WTC11 (cell line): ENCODE data around the gene ARV1. TPM values are rescaled to one million over a fixed set of nuclear protein-coding genes. Genes with fewer than 3 reads are reported as not detected.

ENCODE experiments used
- ATAC-seq: fragments of 200-7000 bp; cut with Tn5 transposase; 2 replicates; pipeline ENCODE4 v1.10.0; 2021; ENCODE audit warnings: mild to moderate bottlenecking, moderate library complexity
- CTCF ChIA-PET: fragments of 300-600 bp; sonication (Branson Sonifier 250); formaldehyde crosslinking; loops from one replicate; lab custom pipeline; 2021; ENCODE audit warnings: antibody characterized with exemption; lab: Charles Lee
- POLR2A ChIA-PET: fragments of 350-600 bp; sonication (Branson Sonifier 250); formaldehyde crosslinking; loops from one replicate; lab custom pipeline; 2021; ENCODE audit warnings: antibody characterized with exemption; lab: Charles Lee
- DNase-seq: peaks from one replicate; pipeline ENCODE4 v3.0.0; 2021; ENCODE audit warnings: low spot score
- H3K27ac Mint-ChIP-seq: 2 replicates; pipeline ENCODE4 v1.8.0; 2021; ENCODE audit warnings: mixed read lengths
- H3K27me3 Mint-ChIP-seq: 2 replicates; pipeline ENCODE4 v1.8.0; 2021; ENCODE audit warnings: low read depth, mild to moderate bottlenecking, moderate library complexity, mixed read lengths
- H3K36me3 Mint-ChIP-seq: 2 replicates; pipeline ENCODE4 v1.8.0; 2021; ENCODE audit warnings: mixed read lengths
- H3K4me1 Mint-ChIP-seq: 2 replicates; pipeline ENCODE4 v1.8.0; 2022; ENCODE audit warnings: mixed read lengths
- H3K4me3 Mint-ChIP-seq: 2 replicates; pipeline ENCODE4 v1.8.0; 2021; ENCODE audit warnings: mild to moderate bottlenecking, moderate library complexity, mixed read lengths
- H3K9me3 Mint-ChIP-seq: 2 replicates; pipeline ENCODE4 v1.8.0; 2021; ENCODE audit warnings: mixed read lengths
- AFF4 ChIP-seq: sonication (generic); formaldehyde crosslinking; IDR thresholded peaks from 2 replicates; pipeline ENCODE4 v1.8.1; 2023; ENCODE audit warnings: mild to moderate bottlenecking, missing genetic modification reagents, borderline replicate concordance
- CDX4 ChIP-seq: fragments of 250-450 bp; sonication (Bioruptor Pico); IDR thresholded peaks from 2 replicates; pipeline ENCODE4 v1.9.0; 2021; ENCODE audit warnings: moderate library complexity, mild to moderate bottlenecking, inconsistent platforms, borderline replicate concordance
- CREB1 ChIP-seq: sonication (generic); formaldehyde crosslinking; IDR thresholded peaks from 2 replicates; pipeline ENCODE4 v1.8.0; 2023; ENCODE audit warnings: mild to moderate bottlenecking, missing genetic modification reagents
- ELF4 ChIP-seq: sonication (generic); formaldehyde crosslinking; IDR thresholded peaks from 2 replicates; pipeline ENCODE4 v1.8.1; 2022; ENCODE audit warnings: low read depth, mild to moderate bottlenecking, moderate library complexity, missing genetic modification reagents
- GRHL2 ChIP-seq: fragments of 250-450 bp; sonication (Bioruptor Pico); IDR thresholded peaks from 2 replicates; pipeline ENCODE4 v1.8.0; 2022; ENCODE audit warnings: mild to moderate bottlenecking, moderate library complexity; ENCODE audit not compliant: insufficient replicate concordance, severe bottlenecking
- HMGA2 ChIP-seq: fragments of 250-450 bp; sonication (Bioruptor Pico); IDR thresholded peaks from 2 replicates; pipeline ENCODE4 v1.4.0; 2021; ENCODE audit warnings: mild to moderate bottlenecking, moderate library complexity
- IRF2 ChIP-seq: sonication (generic); formaldehyde crosslinking; IDR thresholded peaks from 2 replicates; pipeline ENCODE4 v1.8.0; 2022; ENCODE audit warnings: low read depth, missing genetic modification reagents, borderline replicate concordance
- MAX ChIP-seq: sonication (generic); formaldehyde crosslinking; IDR thresholded peaks from 2 replicates; pipeline ENCODE4 v1.8.0; 2022; ENCODE audit warnings: mild to moderate bottlenecking, missing genetic modification reagents
- NFYB ChIP-seq: sonication (generic); formaldehyde crosslinking; conservative IDR thresholded peaks from 2 replicates; pipeline ENCODE4 v1.8.0; 2022; ENCODE audit warnings: low read depth, missing genetic modification reagents
- RORB ChIP-seq: fragments of 250-450 bp; sonication (Bioruptor Pico); IDR thresholded peaks from 2 replicates; pipeline ENCODE4 v1.9.0; 2021; ENCODE audit warnings: mild to moderate bottlenecking
- SMAD3 ChIP-seq: sonication (generic); formaldehyde crosslinking; IDR thresholded peaks from 2 replicates; pipeline ENCODE4 v1.8.0; 2022; ENCODE audit warnings: missing genetic modification reagents, mild to moderate bottlenecking, borderline replicate concordance
- TEAD4 ChIP-seq: sonication (generic); formaldehyde crosslinking; IDR thresholded peaks from 2 replicates; pipeline ENCODE4 v1.8.0; 2022; ENCODE audit warnings: mild to moderate bottlenecking, missing genetic modification reagents
- ZNF138 ChIP-seq: sonication (generic); formaldehyde crosslinking; conservative IDR thresholded peaks from 2 replicates; pipeline ENCODE4 v1.8.1; 2022; ENCODE audit warnings: mild to moderate bottlenecking, moderate library complexity, missing genetic modification reagents
- ZNF423 ChIP-seq: fragments of 250-450 bp; sonication (Bioruptor Pico); IDR thresholded peaks from 2 replicates; pipeline ENCODE4 v2.1.2; 2022; ENCODE audit warnings: mild to moderate bottlenecking, moderate library complexity
- ZSCAN18 ChIP-seq: fragments of 250-450 bp; sonication (Bioruptor Pico); IDR thresholded peaks from 2 replicates; pipeline ENCODE4 v2.1.2; 2022; ENCODE audit warnings: mild to moderate bottlenecking, moderate library complexity
- total RNA-seq: library from RNA; stranded (reverse); gene quantifications from 3 replicates; pipeline ENCODE4 v1.2.3, GENCODE V29; 2021
- TF ChIP-seq, protein P1 (sequence below): sonication (generic); formaldehyde crosslinking; IDR thresholded peaks from 2 replicates; pipeline ENCODE4 v1.8.1; 2023; ENCODE audit warnings: mild to moderate bottlenecking, missing genetic modification reagents
- TF ChIP-seq, protein P2 (sequence below): sonication (generic); formaldehyde crosslinking; IDR thresholded peaks from 2 replicates; pipeline ENCODE4 v1.8.0; 2022; ENCODE audit warnings: mild to moderate bottlenecking, missing genetic modification reagents
- TF ChIP-seq, protein P3 (sequence below): sonication (generic); formaldehyde crosslinking; conservative IDR thresholded peaks from 2 replicates; pipeline ENCODE4 v1.8.1; 2023; ENCODE audit warnings: mild to moderate bottlenecking, low read depth, missing genetic modification reagents, moderate library complexity
- TF ChIP-seq, protein P4 (sequence below): fragments of 250-450 bp; sonication (Bioruptor Pico); IDR thresholded peaks from 2 replicates; pipeline ENCODE4 v1.9.0; 2021; ENCODE audit warnings: mild to moderate bottlenecking, borderline replicate concordance

The ARV1 gene
- total RNA-seq, 1 experiment from 2014 or later = 9.1 TPM

DNA sequence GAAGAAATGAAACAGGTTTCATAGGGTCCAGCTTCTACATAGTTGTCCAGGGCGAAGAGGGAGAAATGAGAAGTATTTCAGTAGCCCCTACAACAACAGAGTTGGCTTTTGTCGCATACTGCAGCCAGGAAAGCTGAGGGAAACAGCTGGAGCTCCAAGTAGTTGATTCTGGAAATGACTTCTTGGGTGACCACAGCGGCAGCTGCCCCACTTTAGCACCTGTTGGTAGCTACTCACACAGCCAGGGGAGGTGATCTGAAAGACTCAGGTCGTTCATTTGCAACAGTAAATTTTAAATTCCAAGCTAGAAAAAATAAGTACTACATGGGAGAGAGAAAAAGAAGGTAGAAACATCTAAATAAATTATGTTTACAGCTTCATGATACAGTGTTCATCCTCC, 2.5 kb upstream of the ARV1 start:
- TF ChIP-seq RORB (CRISPR knock-in tag) (no peak), MAX (CRISPR knock-in tag) (no peak), NFYB (CRISPR knock-in tag) (no peak), CDX4 (CRISPR knock-in tag) (no peak), IRF2 (CRISPR knock-in tag) (no peak), ZNF423 (no peak), ZSCAN18 (CRISPR knock-in tag) (no peak), ELF4 (no peak), AFF4 (CRISPR knock-in tag) (no peak), ZNF138 (CRISPR knock-in tag) (no peak), SMAD3 (no peak), TEAD4 (CRISPR knock-in tag) (no peak), CREB1 (CRISPR knock-in tag) (no peak), GRHL2 (no peak), HMGA2 (CRISPR knock-in tag) (no peak)
- TF ChIP-seq, protein P1, sequence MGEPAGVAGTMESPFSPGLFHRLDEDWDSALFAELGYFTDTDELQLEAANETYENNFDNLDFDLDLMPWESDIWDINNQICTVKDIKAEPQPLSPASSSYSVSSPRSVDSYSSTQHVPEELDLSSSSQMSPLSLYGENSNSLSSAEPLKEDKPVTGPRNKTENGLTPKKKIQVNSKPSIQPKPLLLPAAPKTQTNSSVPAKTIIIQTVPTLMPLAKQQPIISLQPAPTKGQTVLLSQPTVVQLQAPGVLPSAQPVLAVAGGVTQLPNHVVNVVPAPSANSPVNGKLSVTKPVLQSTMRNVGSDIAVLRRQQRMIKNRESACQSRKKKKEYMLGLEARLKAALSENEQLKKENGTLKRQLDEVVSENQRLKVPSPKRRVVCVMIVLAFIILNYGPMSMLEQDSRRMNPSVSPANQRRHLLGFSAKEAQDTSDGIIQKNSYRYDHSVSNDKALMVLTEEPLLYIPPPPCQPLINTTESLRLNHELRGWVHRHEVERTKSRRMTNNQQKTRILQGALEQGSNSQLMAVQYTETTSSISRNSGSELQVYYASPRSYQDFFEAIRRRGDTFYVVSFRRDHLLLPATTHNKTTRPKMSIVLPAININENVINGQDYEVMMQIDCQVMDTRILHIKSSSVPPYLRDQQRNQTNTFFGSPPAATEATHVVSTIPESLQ = no peak
- TF ChIP-seq, protein P2, sequence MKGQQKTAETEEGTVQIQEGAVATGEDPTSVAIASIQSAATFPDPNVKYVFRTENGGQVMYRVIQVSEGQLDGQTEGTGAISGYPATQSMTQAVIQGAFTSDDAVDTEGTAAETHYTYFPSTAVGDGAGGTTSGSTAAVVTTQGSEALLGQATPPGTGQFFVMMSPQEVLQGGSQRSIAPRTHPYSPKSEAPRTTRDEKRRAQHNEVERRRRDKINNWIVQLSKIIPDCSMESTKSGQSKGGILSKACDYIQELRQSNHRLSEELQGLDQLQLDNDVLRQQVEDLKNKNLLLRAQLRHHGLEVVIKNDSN (CRISPR knock-in tag) = no peak
- TF ChIP-seq, protein P3, sequence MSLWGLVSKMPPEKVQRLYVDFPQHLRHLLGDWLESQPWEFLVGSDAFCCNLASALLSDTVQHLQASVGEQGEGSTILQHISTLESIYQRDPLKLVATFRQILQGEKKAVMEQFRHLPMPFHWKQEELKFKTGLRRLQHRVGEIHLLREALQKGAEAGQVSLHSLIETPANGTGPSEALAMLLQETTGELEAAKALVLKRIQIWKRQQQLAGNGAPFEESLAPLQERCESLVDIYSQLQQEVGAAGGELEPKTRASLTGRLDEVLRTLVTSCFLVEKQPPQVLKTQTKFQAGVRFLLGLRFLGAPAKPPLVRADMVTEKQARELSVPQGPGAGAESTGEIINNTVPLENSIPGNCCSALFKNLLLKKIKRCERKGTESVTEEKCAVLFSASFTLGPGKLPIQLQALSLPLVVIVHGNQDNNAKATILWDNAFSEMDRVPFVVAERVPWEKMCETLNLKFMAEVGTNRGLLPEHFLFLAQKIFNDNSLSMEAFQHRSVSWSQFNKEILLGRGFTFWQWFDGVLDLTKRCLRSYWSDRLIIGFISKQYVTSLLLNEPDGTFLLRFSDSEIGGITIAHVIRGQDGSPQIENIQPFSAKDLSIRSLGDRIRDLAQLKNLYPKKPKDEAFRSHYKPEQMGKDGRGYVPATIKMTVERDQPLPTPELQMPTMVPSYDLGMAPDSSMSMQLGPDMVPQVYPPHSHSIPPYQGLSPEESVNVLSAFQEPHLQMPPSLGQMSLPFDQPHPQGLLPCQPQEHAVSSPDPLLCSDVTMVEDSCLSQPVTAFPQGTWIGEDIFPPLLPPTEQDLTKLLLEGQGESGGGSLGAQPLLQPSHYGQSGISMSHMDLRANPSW (CRISPR knock-in tag) = no peak
- TF ChIP-seq, protein P4, sequence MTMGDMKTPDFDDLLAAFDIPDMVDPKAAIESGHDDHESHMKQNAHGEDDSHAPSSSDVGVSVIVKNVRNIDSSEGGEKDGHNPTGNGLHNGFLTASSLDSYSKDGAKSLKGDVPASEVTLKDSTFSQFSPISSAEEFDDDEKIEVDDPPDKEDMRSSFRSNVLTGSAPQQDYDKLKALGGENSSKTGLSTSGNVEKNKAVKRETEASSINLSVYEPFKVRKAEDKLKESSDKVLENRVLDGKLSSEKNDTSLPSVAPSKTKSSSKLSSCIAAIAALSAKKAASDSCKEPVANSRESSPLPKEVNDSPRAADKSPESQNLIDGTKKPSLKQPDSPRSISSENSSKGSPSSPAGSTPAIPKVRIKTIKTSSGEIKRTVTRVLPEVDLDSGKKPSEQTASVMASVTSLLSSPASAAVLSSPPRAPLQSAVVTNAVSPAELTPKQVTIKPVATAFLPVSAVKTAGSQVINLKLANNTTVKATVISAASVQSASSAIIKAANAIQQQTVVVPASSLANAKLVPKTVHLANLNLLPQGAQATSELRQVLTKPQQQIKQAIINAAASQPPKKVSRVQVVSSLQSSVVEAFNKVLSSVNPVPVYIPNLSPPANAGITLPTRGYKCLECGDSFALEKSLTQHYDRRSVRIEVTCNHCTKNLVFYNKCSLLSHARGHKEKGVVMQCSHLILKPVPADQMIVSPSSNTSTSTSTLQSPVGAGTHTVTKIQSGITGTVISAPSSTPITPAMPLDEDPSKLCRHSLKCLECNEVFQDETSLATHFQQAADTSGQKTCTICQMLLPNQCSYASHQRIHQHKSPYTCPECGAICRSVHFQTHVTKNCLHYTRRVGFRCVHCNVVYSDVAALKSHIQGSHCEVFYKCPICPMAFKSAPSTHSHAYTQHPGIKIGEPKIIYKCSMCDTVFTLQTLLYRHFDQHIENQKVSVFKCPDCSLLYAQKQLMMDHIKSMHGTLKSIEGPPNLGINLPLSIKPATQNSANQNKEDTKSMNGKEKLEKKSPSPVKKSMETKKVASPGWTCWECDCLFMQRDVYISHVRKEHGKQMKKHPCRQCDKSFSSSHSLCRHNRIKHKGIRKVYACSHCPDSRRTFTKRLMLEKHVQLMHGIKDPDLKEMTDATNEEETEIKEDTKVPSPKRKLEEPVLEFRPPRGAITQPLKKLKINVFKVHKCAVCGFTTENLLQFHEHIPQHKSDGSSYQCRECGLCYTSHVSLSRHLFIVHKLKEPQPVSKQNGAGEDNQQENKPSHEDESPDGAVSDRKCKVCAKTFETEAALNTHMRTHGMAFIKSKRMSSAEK (CRISPR knock-in tag) = no peak
- CTCF ChIA-PET = no interaction called here
- POLR2A ChIA-PET = interaction anchor here (0.6 kb wide), 1 partner anchor 108 kb away, joined by 3 read pairs; the partner anchor contains the start of gene C1orf198
- ATAC-seq = no peak
- DNase-seq = no peak
- no peak overlapping the region for H3K27ac Mint-ChIP-seq
- no peaks in the 10 kb centered on the region for H3K36me3 Mint-ChIP-seq
- H3K27me3 Mint-ChIP-seq = peaks cover 40% of the 10 kb centered on the region
- no peak overlapping the region for H3K4me3 Mint-ChIP-seq
- no peaks in the 10 kb centered on the region for H3K9me3 Mint-ChIP-seq
- H3K4me1 Mint-ChIP-seq = peaks cover 15% of the 10 kb centered on the region
